ENCODE results near the gene PPP2R1A.

Gene PPP2R1A

GRCh38 chr19:52176574-52176973 is 13.3 kb upstream of the PPP2R1A start:
- TF ChIP-seq EZH2phosphoT487 (IDR thresholded peaks at IDR 0.05; ENCODE audit: borderline replicate concordance, low read length) (no peak), CTCF (IDR thresholded peaks at IDR 0.05; ENCODE audit: low read depth, low read length, poor library complexity, severe bottlenecking) (no peak)
- Histone ChIP-seq H3K9me3 (ENCODE audit: control insufficient read depth, insufficient read depth, low read length) (peaks cover 8% of the 10 kb centered on the region), H3K36me3 (ENCODE audit: control insufficient read depth, low read length) (no peaks in the 10 kb centered on the region), H3K4me3 (ENCODE audit: low read length) (no peak overlapping the region), H3K79me2 (ENCODE audit: control insufficient read depth, low read length) (no peaks in the 10 kb centered on the region), H3K4me2 (ENCODE audit: low read length) (no peak overlapping the region), H4K20me1 (ENCODE audit: control insufficient read depth, insufficient read depth, low read depth, low read length) (no peaks in the 10 kb centered on the region), H3F3A (ENCODE audit: control insufficient read depth, insufficient read depth) (no peaks in the 10 kb centered on the region), H3K27me3 (ENCODE audit: control insufficient read depth, low read length) (no peaks in the 10 kb centered on the region), H3K9me2 (replicated peaks; ENCODE audit: control insufficient read depth, low read length) (no peaks in the 10 kb centered on the region), H3K4me1 (ENCODE audit: control insufficient read depth, low read length) (peaks cover 8% of the 10 kb centered on the region), H3K27ac (ENCODE audit: low read depth, low read length) (no peak overlapping the region)

GRCh38 chr19:52187407-52187806 is 2.4 kb upstream of the PPP2R1A start:
- Histone ChIP-seq H4K20me1 (ENCODE audit: control insufficient read depth, insufficient read depth, low read depth, low read length) (peaks cover under 1% of the 10 kb centered on the region; the same call in 1 of the 2 replicates), H3K27ac (ENCODE audit: low read depth, low read length) (no peak overlapping the region), H3K27me3 (ENCODE audit: control insufficient read depth, low read length) (no peaks in the 10 kb centered on the region), H3K9me3 (ENCODE audit: control insufficient read depth, insufficient read depth, low read length) (no peaks in the 10 kb centered on the region), H3K79me2 (ENCODE audit: control insufficient read depth, low read length) (peaks cover 25% of the 10 kb centered on the region), H3K36me3 (ENCODE audit: control insufficient read depth, low read length) (peaks cover 22% of the 10 kb centered on the region), H3K4me3 (ENCODE audit: low read length) (no peak overlapping the region), H3F3A (ENCODE audit: control insufficient read depth, insufficient read depth) (peaks cover 3% of the 10 kb centered on the region), H3K9me2 (replicated peaks; ENCODE audit: control insufficient read depth, low read length) (no peaks in the 10 kb centered on the region), H3K4me2 (ENCODE audit: low read length) (no peak overlapping the region), H3K4me1 (ENCODE audit: control insufficient read depth, low read length) (peaks cover 29% of the 10 kb centered on the region)
- TF ChIP-seq CTCF (IDR thresholded peaks at IDR 0.05; ENCODE audit: low read depth, low read length, poor library complexity, severe bottlenecking) (no peak), EZH2phosphoT487 (IDR thresholded peaks at IDR 0.05; ENCODE audit: borderline replicate concordance, low read length) (no peak)

GRCh38 chr19:52188822-52189734 is 774 bp upstream of the PPP2R1A start:
- Histone ChIP-seq H3K4me2 (ENCODE audit: low read length) (peak overlapping the region; percentile 84), H3K79me2 (ENCODE audit: control insufficient read depth, low read length) (peaks cover 42% of the 10 kb centered on the region), H3K9me3 (ENCODE audit: control insufficient read depth, insufficient read depth, low read length) (no peaks in the 10 kb centered on the region), H3F3A (ENCODE audit: control insufficient read depth, insufficient read depth) (peaks cover 3% of the 10 kb centered on the region), H4K20me1 (ENCODE audit: control insufficient read depth, insufficient read depth, low read depth, low read length) (peaks cover 5% of the 10 kb centered on the region; the same call in 1 of the 2 replicates), H3K4me1 (ENCODE audit: control insufficient read depth, low read length) (peaks cover 32% of the 10 kb centered on the region), H3K4me3 (ENCODE audit: low read length) (peak overlapping the region; percentile 81), H3K27me3 (ENCODE audit: control insufficient read depth, low read length) (no peaks in the 10 kb centered on the region), H3K9me2 (replicated peaks; ENCODE audit: control insufficient read depth, low read length) (no peaks in the 10 kb centered on the region), H3K27ac (ENCODE audit: low read depth, low read length) (peak overlapping the region; percentile 93), H3K36me3 (ENCODE audit: control insufficient read depth, low read length) (peaks cover 39% of the 10 kb centered on the region)
- TF ChIP-seq CTCF (IDR thresholded peaks at IDR 0.05; ENCODE audit: low read depth, low read length, poor library complexity, severe bottlenecking): no peak
- no peak for TF ChIP-seq EZH2phosphoT487 (IDR thresholded peaks at IDR 0.05; ENCODE audit: borderline replicate concordance, low read length)
